K562 (cell line): ENCODE measurements around the gene KPNA1. TPM values are rescaled to one million over a fixed set of nuclear protein-coding genes. Genes with fewer than 3 reads are reported as not detected.

Source experiments
- ATAC-seq: fragments of 200-7000 bp; cut with Tn5 transposase; 3 replicates; pipeline ENCODE4 v1.9.1; 2020; ENCODE audit warnings: moderate library complexity
- BruUV-seq: library from RNA; stranded (reverse); fragments of 400-500 nt; replicated peaks from 2 replicates; lab custom pipeline; 2021; lab: Mats Ljungman, UMichigan
- CTCF ChIA-PET: fragments of 300-600 bp; formaldehyde crosslinking; extraction: SDS; loops from one replicate; lab custom pipeline; 2021; ENCODE audit warnings: low intra/inter-chr PET ratio; lab: Yijun Ruan, JAX
- POLR2A ChIA-PET: fragments of 300-600, 350-650 bp; sonication (Branson Sonifier 250); formaldehyde crosslinking; extraction: SDS; loops from one replicate; lab custom pipeline; 2021; ENCODE audit warnings: antibody characterized with exemption, inconsistent platforms; lab: Yijun Ruan, JAX
- DNase-seq, 4 experiments: peaks; one replicate each; pipeline versions ENCODE4 v3.0.0 to v3.0.0-alpha.2; 2011 to 2018; ENCODE audit warnings: low spot score in 3 of 4, mixed read lengths in 3 of 4; ENCODE audit errors: extremely low read depth in 1 of 4
- FAIRE-seq: peaks from 2 replicates; lab custom pipeline; 2011; peaks lifted over from hg19 to GRCh38; lab: Jason Lieb, UNC
- H2AFZ ChIP-seq: 2 replicates; pipeline ENCODE4 v1.6.0; 2011; ENCODE audit warnings: low read depth, low read length, control low read depth, inconsistent platforms
- H3K27ac ChIP-seq: fragments of 200-600 bp; 3 replicates; pipeline ENCODE4 v1.8.0; 2011; ENCODE audit warnings: low read depth, mild to moderate bottlenecking, control low read depth, inconsistent platforms, low read length, moderate library complexity, mixed read lengths; ENCODE audit errors: extremely low read depth
- H3K27me3 ChIP-seq, 2 experiments: fragments of 300-600 bp in 1 of 2; 2 replicates in 1 of 2; 3 replicates in 1 of 2; pipeline versions ENCODE4 v1.6.0 to v1.8.0; 2011; ENCODE audit warnings: inconsistent platforms in 2 of 2, low read length in 2 of 2, mild to moderate bottlenecking in 1 of 2, mixed read lengths in 1 of 2, moderate library complexity in 1 of 2; ENCODE audit not compliant: control insufficient read depth in 2 of 2, insufficient read depth in 2 of 2
- H3K36me3 ChIP-seq: fragments of 300-600 bp; 3 replicates; pipeline ENCODE4 v1.8.0; 2011; ENCODE audit warnings: mild to moderate bottlenecking, low read length, inconsistent platforms; ENCODE audit not compliant: control insufficient read depth, insufficient read depth
- H3K4me1 ChIP-seq, 2 experiments: fragments of 200-600 bp in 1 of 2; replicated peaks in 1 of 2; 2 replicates in 1 of 2; 3 replicates in 1 of 2; pipeline versions ENCODE4 v1.5.1 to v1.8.0; 2011; ENCODE audit warnings: inconsistent platforms in 2 of 2, low read length in 2 of 2, mild to moderate bottlenecking in 1 of 2, mixed read lengths in 1 of 2, moderate library complexity in 1 of 2; ENCODE audit not compliant: control insufficient read depth in 2 of 2, insufficient read depth in 2 of 2
- H3K4me2 ChIP-seq: 2 replicates; pipeline ENCODE4 v1.6.1; 2011; ENCODE audit warnings: low read length, control low read depth, inconsistent platforms, mixed read lengths; ENCODE audit not compliant: insufficient read depth
- H3K4me3 ChIP-seq: fragments of 200-600 bp; sonication (generic), shearing (Covaris generic); 2 replicates; pipeline ENCODE4 v1.5.1; 2016; ENCODE audit warnings: control low read depth, inconsistent platforms
- H3K79me2 ChIP-seq: fragments of 200-600 bp; 3 replicates; pipeline ENCODE4 v1.8.0; 2011; ENCODE audit warnings: low read length, inconsistent platforms; ENCODE audit not compliant: control insufficient read depth, insufficient read depth
- H3K9ac ChIP-seq, 2 experiments: 2 replicates each; pipeline versions ENCODE4 v1.6.0 to v1.6.1; 2011; ENCODE audit warnings: low read depth in 2 of 2, low read length in 2 of 2, control low read depth in 1 of 2, inconsistent platforms in 1 of 2, mild to moderate bottlenecking in 1 of 2, mixed read lengths in 1 of 2; ENCODE audit not compliant: insufficient read depth in 1 of 2
- H3K9me1 ChIP-seq: one replicate; pipeline ENCODE4 v1.6.0; 2011; ENCODE audit warnings: inconsistent platforms, mild to moderate bottlenecking, low read length, moderate library complexity; ENCODE audit not compliant: control insufficient read depth, insufficient read depth
- H3K9me3 ChIP-seq: replicated peaks from 2 replicates; pipeline ENCODE4 v1.5.1; 2011; ENCODE audit warnings: low read depth, low read length, inconsistent platforms; ENCODE audit not compliant: control insufficient read depth, insufficient read depth
- H4K20me1 ChIP-seq: replicated peaks from 2 replicates; pipeline ENCODE4 v1.6.1; 2011; ENCODE audit warnings: low read length, inconsistent platforms, mixed read lengths; ENCODE audit not compliant: control insufficient read depth, insufficient read depth
- C11orf30 ChIP-seq: fragments of 450-650 bp; IDR thresholded peaks from 2 replicates; pipeline ENCODE4 v1.6.1; 2016; ENCODE audit warnings: low read depth, mild to moderate bottlenecking
- ILK ChIP-seq: fragments of 450-650 bp; IDR thresholded peaks from 2 replicates; pipeline ENCODE4 v1.6.1; 2016; ENCODE audit warnings: missing genetic modification characterization, low read depth, mild to moderate bottlenecking, missing compliant biosample characterization, moderate library complexity, borderline replicate concordance
- MCM5 ChIP-seq: fragments of 450-650 bp; IDR thresholded peaks from 2 replicates; pipeline ENCODE4 v1.6.1; 2016; ENCODE audit warnings: low read depth
- POLR3G ChIP-seq: IDR thresholded peaks from 2 replicates; pipeline ENCODE4 v1.6.1; 2011; ENCODE audit not compliant: insufficient read length, insufficient replicate concordance; ENCODE audit errors: extremely low read depth
- XRCC4 ChIP-seq: IDR thresholded peaks from one replicate; pipeline ENCODE4 v1.6.1; 2011; ENCODE audit not compliant: insufficient read depth, insufficient read length; ENCODE audit errors: extremely low read depth
- ZNF316 ChIP-seq: fragments of 450-650 bp; IDR thresholded peaks from 2 replicates; pipeline ENCODE4 v1.6.1; 2016
- ZNF408 ChIP-seq: fragments of 250-450 bp; sonication (Bioruptor Pico); IDR thresholded peaks from 2 replicates; pipeline ENCODE4 v1.4.0; 2020; ENCODE audit warnings: low read depth, mild to moderate bottlenecking, moderate library complexity
- WGBS: fragments of 100-300 bp; shearing (Covaris generic); methylation state at CpG from one replicate; pipeline ENCODE4 v1.1.6; 2016; ENCODE audit warnings: low coverage, mixed read lengths; ENCODE audit not compliant: insufficient coverage; ENCODE audit errors: missing lambda C conversion rate; 5-methylcytosine and 5-hydroxymethylcytosine counted together
- in situ Hi-C: fragments of 300-500 bp; cut with MboI; formaldehyde crosslinking; loops from 4 replicates; pipeline ENCODE4 v1.15.0; 2018; ENCODE audit warnings: inconsistent platforms, mixed read lengths
- intact Hi-C: fragments of 100-400 bp; cut with micrococcal nuclease; formaldehyde crosslinking; loops from 2 replicates; pipeline ENCODE4 v1.14.2; 2022
- polyA plus RNA-seq, 8 experiments: library from polyadenylated mRNA; depleted of rRNA in 4 of 8; stranded (reverse) in 5 of 8; unstranded in 3 of 8; fragments of >200 nt; fragmentation: Nextera tagmentation in 2 of 8; fragmentation: Illumina TruSeq in 1 of 8; extraction: Ambion mirVana in 2 of 8; extraction: Trizol in 1 of 8; gene quantifications; 2 replicates each; pipeline versions ENCODE4 v1.2.1 to v1.2.3, GENCODE V29; 2011 to 2014; ENCODE audit warnings: inconsistent platforms in 1 of 8, missing spikeins in 1 of 8
- total RNA-seq, 7 experiments: library from RNA; depleted of rRNA in 6 of 7; stranded (reverse); fragments of >200 nt in 6 of 7; fragmentation: Illumina TruSeq in 2 of 7; extraction: Trizol in 2 of 7; gene quantifications; 2 replicates each; pipeline versions ENCODE4 v1.2.1 to v1.2.3, GENCODE V29; 2011 to 2021; ENCODE audit warnings: low replicate concordance in 1 of 7
- TF ChIP-seq, protein P1 (sequence below), 2 experiments: fragments of 450-650 bp in 1 of 2; sonication (generic) in 1 of 2; formaldehyde crosslinking in 1 of 2; IDR thresholded peaks in 1 of 2; conservative IDR thresholded peaks in 1 of 2; 2 replicates each; pipeline versions ENCODE4 v1.6.1 to v1.8.1; 2016 to 2023; ENCODE audit warnings: mild to moderate bottlenecking in 2 of 2, moderate library complexity in 2 of 2, inconsistent platforms in 1 of 2, missing genetic modification reagents in 1 of 2
- TF ChIP-seq, protein P2 (sequence below): IDR thresholded peaks from 3 replicates; pipeline ENCODE4 v1.6.1; 2011; ENCODE audit warnings: borderline replicate concordance, mild to moderate bottlenecking; ENCODE audit not compliant: insufficient read length, insufficient read depth

KPNA1 gene
- total and polyA plus RNA-seq, 9 of the 15 experiments (the other 6 are each of a cell fraction or from before 2014, with no cell fraction given), result 9.3 to 53.8 (median 33.5) TPM

DNA sequence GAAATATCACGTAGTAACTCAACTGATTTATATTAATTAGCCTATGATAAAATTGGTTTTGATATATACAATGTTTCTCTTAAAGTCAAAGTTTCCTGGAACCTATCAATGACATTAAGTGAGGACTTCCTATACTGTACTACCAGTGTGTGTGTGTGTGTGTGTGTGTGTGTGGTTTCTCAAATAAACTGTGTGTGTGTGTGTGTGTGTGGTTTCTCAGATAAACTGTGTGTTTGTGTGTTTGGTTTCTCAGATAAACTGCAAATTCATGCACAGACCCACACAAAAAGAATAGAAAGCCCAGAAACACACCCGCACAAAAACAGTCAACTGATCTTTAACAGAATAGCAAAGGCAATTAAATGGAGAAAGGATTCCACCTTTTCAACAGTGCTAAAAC, 84.4 kb downstream of the KPNA1 start:
- H3K9me3 ChIP-seq, result no peaks in the 10 kb centered on the region
- DNase-seq, result no peak
- H3K36me3 ChIP-seq, result peaks cover 71% of the 10 kb centered on the region

DNA sequence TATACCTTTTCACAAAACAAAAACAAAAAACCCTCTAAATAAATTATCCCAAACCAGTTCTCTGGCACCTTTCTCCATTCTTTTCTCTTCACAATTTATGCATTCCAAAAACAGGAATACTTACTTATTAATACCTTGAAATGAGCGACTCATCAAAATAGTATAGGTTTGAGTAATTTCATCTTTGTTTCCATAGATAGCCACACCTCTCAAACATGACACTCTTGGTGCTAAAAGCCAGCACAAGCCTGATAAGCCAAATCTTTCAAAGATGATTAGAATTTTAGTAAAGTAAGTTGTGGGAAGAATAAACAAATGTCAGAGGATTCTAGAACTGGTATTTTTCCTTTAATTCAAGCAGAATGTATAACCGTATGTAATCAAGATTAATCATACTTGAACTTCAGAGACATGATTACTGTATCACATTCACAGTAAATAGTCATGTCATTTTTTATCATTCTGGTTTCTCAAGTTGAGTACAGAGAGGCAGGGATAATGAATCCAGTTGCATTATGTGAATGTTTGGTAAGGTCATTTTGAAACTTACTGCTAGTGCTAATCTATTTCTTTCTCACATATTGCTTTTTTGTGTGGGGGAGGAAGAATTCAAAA, 86.8 kb downstream of the KPNA1 start:
- ChIA-PET CTCF (no interaction called here), POLR2A (no interaction called here)
- H4K20me1 ChIP-seq, result no peaks in the 10 kb centered on the region
- no peaks in the 10 kb centered on the region for H3K9me3 ChIP-seq
- no peaks in the 10 kb centered on the region for H3K4me1 ChIP-seq
- H3K9ac ChIP-seq, result no peak overlapping the region
- no peak overlapping the region for H3K4me2 ChIP-seq
- intact Hi-C loops, result no loop called here
- WGBS, result 59% methylated on average over 2 of the region's 2 CpGs
- no peaks in the 10 kb centered on the region for H3K79me2 ChIP-seq
- ATAC-seq (no peak), FAIRE-seq (no peak), DNase-seq (no peak)
- H3K9me1 ChIP-seq, result no peaks in the 10 kb centered on the region
- H3K27ac ChIP-seq, result no peak overlapping the region
- H2AFZ ChIP-seq, result no peak overlapping the region
- no peak overlapping the region for H3K4me3 ChIP-seq
- no peaks in the 10 kb centered on the region for H3K27me3 ChIP-seq
- in situ Hi-C loops, result no loop called here
- BruUV-seq, result no TSS peak
- peaks cover 78% of the 10 kb centered on the region for H3K36me3 ChIP-seq
- TF ChIP-seq ZNF316 (peak; percentile 52), MCM5 (no peak), C11orf30 (0 out of 2 replicates have a peak, but pooled peaks have one; percentile 9)
- TF ChIP-seq, protein P1, sequence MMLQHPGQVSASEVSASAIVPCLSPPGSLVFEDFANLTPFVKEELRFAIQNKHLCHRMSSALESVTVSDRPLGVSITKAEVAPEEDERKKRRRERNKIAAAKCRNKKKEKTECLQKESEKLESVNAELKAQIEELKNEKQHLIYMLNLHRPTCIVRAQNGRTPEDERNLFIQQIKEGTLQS (IDR thresholded peaks at IDR 0.05), result no peak
- TF ChIP-seq, protein P1 (CRISPR knock-in tag; conservative IDR thresholded peaks at IDR 0.05), result no peak

More for the DNA sequence above, 84.4 kb downstream of the KPNA1 start:
- H3K79me2 ChIP-seq, result no peaks in the 10 kb centered on the region
- H3K4me3 ChIP-seq, result no peak overlapping the region
- WGBS, result 92% methylated on average over 2 of the region's 2 CpGs
- H3K27me3 ChIP-seq, result no peaks in the 10 kb centered on the region
- TF ChIP-seq XRCC4 (no peak), POLR3G (no peak), ZNF408 (CRISPR knock-in tag) (no peak), ILK (tag) (no peak)
- TF ChIP-seq, protein P2, sequence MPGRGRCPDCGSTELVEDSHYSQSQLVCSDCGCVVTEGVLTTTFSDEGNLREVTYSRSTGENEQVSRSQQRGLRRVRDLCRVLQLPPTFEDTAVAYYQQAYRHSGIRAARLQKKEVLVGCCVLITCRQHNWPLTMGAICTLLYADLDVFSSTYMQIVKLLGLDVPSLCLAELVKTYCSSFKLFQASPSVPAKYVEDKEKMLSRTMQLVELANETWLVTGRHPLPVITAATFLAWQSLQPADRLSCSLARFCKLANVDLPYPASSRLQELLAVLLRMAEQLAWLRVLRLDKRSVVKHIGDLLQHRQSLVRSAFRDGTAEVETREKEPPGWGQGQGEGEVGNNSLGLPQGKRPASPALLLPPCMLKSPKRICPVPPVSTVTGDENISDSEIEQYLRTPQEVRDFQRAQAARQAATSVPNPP, result no peak
- in situ Hi-C loops, result no loop called here
- no peak overlapping the region for H2AFZ ChIP-seq
- no peak overlapping the region for H3K4me2 ChIP-seq
- ChIA-PET CTCF (no interaction called here), POLR2A (interaction anchor here (1.8 kb wide), 1 partner anchor 14 kb away, joined by 6 read pairs; the partner anchor contains the start of gene WDR5B)
- ATAC-seq (no peak), FAIRE-seq (no peak)
- H3K9me1 ChIP-seq, result no peaks in the 10 kb centered on the region
- no TSS peak for BruUV-seq
- no peak overlapping the region for H3K27ac ChIP-seq
- H3K4me1 ChIP-seq, result no peaks in the 10 kb centered on the region
- no peaks in the 10 kb centered on the region for H4K20me1 ChIP-seq
- intact Hi-C loops, result no loop called here
- no peak overlapping the region for H3K9ac ChIP-seq
